Endothelial cell of umbilical vein (primary cell): ENCODE data around the gene DCAF7. TPM values are rescaled to one million over a fixed set of nuclear protein-coding genes. Genes with fewer than 3 reads are reported as not detected.
A peak's percentile ranks its signal among the peaks of the same experiment; 100 is the strongest.

ENCODE experiments used
- BruUV-seq: library from RNA; stranded (reverse); fragments of 400-500 nt; replicated peaks from 2 replicates; lab custom pipeline; 2021; lab: Mats Ljungman, UMichigan
- CTCF ChIA-PET: fragments of 300-600, 350-600 bp; sonication (Branson Sonifier 250); formaldehyde crosslinking; loops from one replicate; lab custom pipeline; 2021; ENCODE audit warnings: antibody characterized with exemption, inconsistent platforms; lab: Charles Lee
- POLR2A ChIA-PET: fragments of 300-600, 350-600 bp; sonication (Branson Sonifier 250); formaldehyde crosslinking; loops from one replicate; lab custom pipeline; 2021; ENCODE audit warnings: antibody characterized with exemption, inconsistent platforms; lab: Charles Lee
- DNase-seq: peaks from one replicate; pipeline ENCODE4 v3.0.0-alpha.2; 2011; ENCODE audit warnings: low read depth, low spot score
- FAIRE-seq: peaks from 2 replicates; lab custom pipeline; 2011; peaks lifted over from hg19 to GRCh38; lab: Jason Lieb, UNC
- H2AFZ ChIP-seq: 2 replicates; pipeline ENCODE4 v1.6.0; 2012; ENCODE audit warnings: low read depth, low read length, control low read depth, inconsistent platforms
- H3K27ac ChIP-seq: 2 replicates; pipeline ENCODE4 v1.5.1; 2011; ENCODE audit warnings: low read depth, mild to moderate bottlenecking, control low read depth, low read length, moderate library complexity; ENCODE audit not compliant: insufficient read depth
- H3K27me3 ChIP-seq, 2 experiments: 2 replicates each; pipeline versions ENCODE4 v1.6.0 to v1.6.1; 2011; ENCODE audit warnings: low read length in 2 of 2, mixed read lengths in 1 of 2; ENCODE audit not compliant: control insufficient read depth in 2 of 2, insufficient read depth in 2 of 2
- H3K36me3 ChIP-seq, 2 experiments: 2 replicates in 1 of 2; 3 replicates in 1 of 2; pipeline ENCODE4 v1.5.1; 2011; ENCODE audit warnings: low read length in 2 of 2, mild to moderate bottlenecking in 1 of 2, moderate library complexity in 1 of 2; ENCODE audit not compliant: control insufficient read depth in 2 of 2, insufficient read depth in 2 of 2; ENCODE audit errors: extremely low read depth in 1 of 2
- H3K4me1 ChIP-seq: 3 replicates; pipeline ENCODE4 v1.5.1; 2011; ENCODE audit warnings: mild to moderate bottlenecking, low read length; ENCODE audit not compliant: control insufficient read depth, insufficient read depth; ENCODE audit errors: extremely low read depth
- H3K4me2 ChIP-seq: 2 replicates; pipeline ENCODE4 v1.6.1; 2011; ENCODE audit warnings: low read length, control low read depth, mixed read lengths; ENCODE audit not compliant: insufficient read depth
- H3K4me3 ChIP-seq, 3 experiments: fragments of 200-600 bp in 1 of 3; sonication (generic), shearing (Covaris generic) in 1 of 3; replicated peaks in 1 of 3; 2 replicates each; pipeline ENCODE4 v1.5.1; 2011 to 2016; ENCODE audit warnings: control low read depth in 3 of 3, low read length in 3 of 3, mild to moderate bottlenecking in 2 of 3, inconsistent platforms in 1 of 3, low read depth in 1 of 3, moderate library complexity in 1 of 3; ENCODE audit not compliant: insufficient read depth in 1 of 3
- H3K79me2 ChIP-seq: 2 replicates; pipeline ENCODE4 v1.6.0; 2012; ENCODE audit warnings: low read length, inconsistent platforms; ENCODE audit not compliant: control insufficient read depth, insufficient read depth
- H3K9ac ChIP-seq: replicated peaks from 2 replicates; pipeline ENCODE3; 2011; ENCODE audit warnings: low read length, control low read depth; ENCODE audit not compliant: insufficient read depth; ENCODE audit errors: extremely low read depth
- H3K9me1 ChIP-seq: replicated peaks from 3 replicates; pipeline ENCODE4 v1.6.0; 2011; ENCODE audit warnings: mild to moderate bottlenecking, low read length; ENCODE audit not compliant: control insufficient read depth, insufficient read depth; ENCODE audit errors: extremely low read depth
- H3K9me3 ChIP-seq: replicated peaks from 2 replicates; pipeline ENCODE4 v1.5.1; 2012; ENCODE audit warnings: low read length, inconsistent platforms; ENCODE audit not compliant: control insufficient read depth, insufficient read depth
- H4K20me1 ChIP-seq: replicated peaks from 2 replicates; pipeline ENCODE3; 2011; ENCODE audit warnings: mild to moderate bottlenecking, low read length; ENCODE audit not compliant: control insufficient read depth, insufficient read depth; ENCODE audit errors: extremely low read depth
- CTCF ChIP-seq, 2 donors: IDR thresholded peaks; 1 replicate in 1 of 2; 2 replicates in 1 of 2; pipeline ENCODE4 v1.5.1; 2011; ENCODE audit warnings: low read length in 2 of 2, mild to moderate bottlenecking in 2 of 2, moderate library complexity in 2 of 2, control low read depth in 1 of 2, inconsistent platforms in 1 of 2, low read depth in 1 of 2; ENCODE audit not compliant: insufficient read depth in 1 of 2; ENCODE audit errors: extremely low read depth in 1 of 2
- EZH2 ChIP-seq: IDR thresholded peaks from 2 replicates; pipeline ENCODE4 v1.6.1; 2012; ENCODE audit warnings: borderline replicate concordance, low read depth, mild to moderate bottlenecking, moderate library complexity, low read length, inconsistent platforms; ENCODE audit not compliant: severe bottlenecking
- FOS ChIP-seq: IDR thresholded peaks from 2 replicates; pipeline ENCODE4 v1.6.1; 2011; ENCODE audit warnings: mild to moderate bottlenecking, low read length, moderate library complexity, borderline replicate concordance; ENCODE audit not compliant: insufficient read depth
- GATA2 ChIP-seq: IDR thresholded peaks from 2 replicates; pipeline ENCODE4 v1.7.0; 2011; ENCODE audit warnings: low read depth, mild to moderate bottlenecking, moderate library complexity, mixed read lengths, low read length; ENCODE audit not compliant: insufficient read length, insufficient read depth
- JUN ChIP-seq: IDR thresholded peaks from 2 replicates; pipeline ENCODE4 v1.6.1; 2011; ENCODE audit warnings: borderline replicate concordance, low read depth; ENCODE audit not compliant: insufficient read length, insufficient read depth
- MYC ChIP-seq: IDR thresholded peaks from one replicate; pipeline ENCODE4 v1.6.1; 2011; ENCODE audit warnings: mild to moderate bottlenecking, low read depth, low read length
- POLR2A ChIP-seq: IDR thresholded peaks from 2 replicates; pipeline ENCODE4 v1.6.1; 2012; ENCODE audit warnings: low read depth, mild to moderate bottlenecking, control low read depth, low read length
- POLR2AphosphoS5 ChIP-seq: IDR thresholded peaks from 2 replicates; pipeline ENCODE4 v1.6.1; 2012; ENCODE audit warnings: low read depth, mild to moderate bottlenecking, control low read depth, low read length, moderate library complexity; ENCODE audit not compliant: insufficient read depth
- dilution Hi-C: fragments of 300-500 bp; cut with MboI; formaldehyde crosslinking; loops from one replicate; pipeline ENCODE4 v1.15.0; 2019; ENCODE audit warnings: low sequenced_read_pairs; ENCODE audit not compliant: extremely low pct_ligation_motif_present
- intact Hi-C: fragments of 100-400 bp; cut with micrococcal nuclease; formaldehyde crosslinking; loops from one replicate; pipeline ENCODE4 v1.10.0; 2022
- polyA plus RNA-seq, 4 experiments: library from polyadenylated mRNA; depleted of rRNA in 3 of 4; stranded (reverse) in 3 of 4; unstranded in 1 of 4; fragments of >200 nt; gene quantifications; 2 replicates each; pipeline versions ENCODE4 v1.2.1 to v1.2.3, GENCODE V29; 2011 to 2012; ENCODE audit warnings: missing spikeins in 1 of 4
- total RNA-seq: library from RNA; stranded (reverse); gene quantifications from 2 replicates; pipeline ENCODE4 v1.2.3, GENCODE V29; 2021
- TF ChIP-seq, protein P1 (sequence below): IDR thresholded peaks from 2 replicates; pipeline ENCODE4 v1.6.1; 2011; ENCODE audit not compliant: insufficient read depth, insufficient read length

The DCAF7 gene
- total and polyA plus RNA-seq, 2 donors (not counting 3 experiments of a cell fraction or from before 2014, with no cell fraction given), result 82.8 to 100 TPM

GRCh38 chr17:63550817-63551639, 751 bp downstream of the DCAF7 start:
- no peaks in the 10 kb centered on the region for H3K27me3 ChIP-seq
- ChIA-PET CTCF (interaction anchor here (0.7 to 2.6 kb wide), 8 partner anchors 8 to 123 kb away, joined by 3 to 12 read pairs (median 6); partner anchors contain the start of gene MAP3K3), POLR2A (interaction anchor here (0.6 kb wide), 1 partner anchor 1649 kb away, joined by 5 read pairs; no protein-coding TSS in a partner anchor)
- dilution Hi-C loops (no loop called here), intact Hi-C loops (loop anchor here (1.0 to 5.0 kb wide), 4 partner anchors 71 to 126 kb away; partner anchors contain the start of genes CYB561 and MAP3K3)
- H3K4me3 ChIP-seq, result peak overlapping the region; percentile 42 to 77 (median 64)
- H3K9me1 ChIP-seq, result no peaks in the 10 kb centered on the region
- peak overlapping the region; percentile 32 for H3K9ac ChIP-seq
- H3K79me2 ChIP-seq, result peaks cover 54% of the 10 kb centered on the region
- DNase-seq (peak; percentile 59), FAIRE-seq (peak; percentile 68)
- H3K27ac ChIP-seq, result peak overlapping the region; percentile 30
- peaks cover 18% of the 10 kb centered on the region for H4K20me1 ChIP-seq
- TF ChIP-seq GATA2 (peak; percentile 67), JUN (no peak)
- H3K4me2 ChIP-seq, result peak overlapping the region; percentile 97
- peaks cover 14% of the 10 kb centered on the region for H3K4me1 ChIP-seq
- H3K9me3 ChIP-seq, result no peaks in the 10 kb centered on the region
- no peaks in the 10 kb centered on the region for H3K36me3 ChIP-seq
- TSS peak; percentile 57 for BruUV-seq
- H2AFZ ChIP-seq, result peak overlapping the region; percentile 35

DNA sequence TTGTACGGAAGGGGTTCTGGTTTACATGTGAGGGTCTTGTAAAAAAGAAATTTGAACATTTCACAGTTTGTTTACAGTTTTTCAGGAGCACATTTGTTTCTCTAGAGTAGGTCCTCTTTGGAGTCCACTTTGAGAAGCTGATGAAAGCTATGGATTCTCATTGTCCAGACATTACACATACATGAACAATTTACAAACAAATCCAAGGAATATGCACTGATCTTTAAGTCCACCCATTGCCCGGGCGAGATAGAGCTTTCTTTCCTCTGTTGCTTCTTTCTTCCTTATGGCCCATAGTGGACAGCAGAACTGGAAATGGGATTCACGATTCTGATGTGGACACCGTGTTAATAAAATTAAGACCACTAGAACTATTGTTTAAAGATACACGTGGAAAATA, 1.9 kb downstream of the DCAF7 start:
- ChIA-PET CTCF (interaction anchor here (1.2 to 2.6 kb wide), 6 partner anchors 9 to 70 kb away, joined by 4 to 12 read pairs (median 6); partner anchors contain the start of gene MAP3K3), POLR2A (interaction anchor here (0.7 kb wide), 1 partner anchor 93 kb away, joined by 6 read pairs; no protein-coding TSS in a partner anchor)
- Histone ChIP-seq H4K20me1 (peaks cover 18% of the 10 kb centered on the region), H3K36me3 (no peaks in the 10 kb centered on the region), H3K4me3 (peak overlapping the region in 2 of 3 experiments; percentile 64 to 77), H3K4me2 (peak overlapping the region; percentile 83), H3K79me2 (peaks cover 66% of the 10 kb centered on the region), H3K9me3 (no peaks in the 10 kb centered on the region), H3K27me3 (no peaks in the 10 kb centered on the region), H3K9ac (peak overlapping the region; percentile 23), H3K27ac (no peak overlapping the region), H2AFZ (no peak overlapping the region), H3K9me1 (no peaks in the 10 kb centered on the region), H3K4me1 (peaks cover 14% of the 10 kb centered on the region)
- no TSS peak for BruUV-seq
- dilution Hi-C loops (no loop called here), intact Hi-C loops (loop anchor here (5.0 kb wide), 1 partner anchor 125 kb away; no protein-coding TSS in a partner anchor)
- DNase-seq (peak; percentile 13), FAIRE-seq (peak; percentile 42)
- TF ChIP-seq, protein P1, sequence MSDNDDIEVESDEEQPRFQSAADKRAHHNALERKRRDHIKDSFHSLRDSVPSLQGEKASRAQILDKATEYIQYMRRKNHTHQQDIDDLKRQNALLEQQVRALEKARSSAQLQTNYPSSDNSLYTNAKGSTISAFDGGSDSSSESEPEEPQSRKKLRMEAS, result no peak
- TF ChIP-seq POLR2AphosphoS5, result no peak
- no peak for TF ChIP-seq CTCF (IDR thresholded peaks at IDR 0.05; ENCODE audit: extremely low read depth in 1 of 2, insufficient read depth in 1 of 2, low read depth in 1 of 2, low read length in 2 of 2)
- no peak for TF ChIP-seq EZH2
- TF ChIP-seq JUN, result no peak
- no peak for TF ChIP-seq GATA2
- TF ChIP-seq POLR2A, result no peak
- no peak for TF ChIP-seq FOS
- no peak for TF ChIP-seq MYC
